MM.1S (cell line): Measurements from ENCODE around the gene NDUFS8.

Experiments used
- EZH2 ChIP-seq: fragments of 300-600 bp; sonication (generic); optimal IDR thresholded peaks from 2 replicates; pipeline ENCODE3; 2017; ENCODE audit warnings: low read depth, mild to moderate bottlenecking, antibody characterized with exemption, low read length, mixed read lengths
- TF ChIP-seq, protein P1 (sequence below): fragments of 300-600 bp; sonication (generic); IDR thresholded peaks from 2 replicates; pipeline ENCODE4 v1.5.1; 2016; ENCODE audit warnings: antibody characterized with exemption, low read length, mixed read lengths

DNA sequence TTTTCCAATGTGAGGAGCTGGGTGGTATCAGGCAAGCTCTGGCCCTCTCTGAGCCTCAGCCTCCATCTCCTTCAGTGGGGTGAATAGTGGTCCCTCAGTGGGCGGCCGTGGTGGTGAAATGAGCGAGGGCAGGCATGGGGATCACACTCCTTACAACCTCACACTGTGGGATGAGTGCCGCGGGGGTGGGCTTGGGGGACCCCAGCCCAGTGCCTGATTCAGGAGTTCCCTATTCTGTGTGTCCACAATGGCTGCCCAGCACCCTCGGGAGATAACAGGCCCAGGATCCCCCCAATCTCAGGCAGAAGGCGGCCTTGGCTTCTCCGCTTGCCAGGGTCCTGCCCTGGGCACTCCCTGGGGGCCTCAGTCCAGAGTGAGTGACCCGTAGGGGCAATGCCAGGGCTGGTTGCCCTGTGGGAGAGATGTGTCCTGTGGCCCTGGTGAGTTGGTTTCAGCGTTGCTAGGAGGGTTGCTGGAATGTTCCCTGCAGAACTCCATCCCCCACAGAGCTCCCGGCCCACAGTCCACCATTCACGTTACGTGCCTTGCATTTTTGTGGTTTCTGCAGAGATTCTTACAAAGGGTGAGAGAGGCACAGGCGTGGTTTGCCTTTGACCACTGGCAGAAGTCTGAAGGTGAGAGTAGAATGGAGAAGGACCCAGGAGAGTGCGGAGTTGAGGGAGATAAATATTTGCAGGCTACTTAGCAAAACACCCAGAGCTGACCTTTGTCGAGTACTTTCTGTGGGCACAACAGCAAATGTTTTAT is 17.5 kb upstream of the NDUFS8 start:
- TF ChIP-seq, protein P1, sequence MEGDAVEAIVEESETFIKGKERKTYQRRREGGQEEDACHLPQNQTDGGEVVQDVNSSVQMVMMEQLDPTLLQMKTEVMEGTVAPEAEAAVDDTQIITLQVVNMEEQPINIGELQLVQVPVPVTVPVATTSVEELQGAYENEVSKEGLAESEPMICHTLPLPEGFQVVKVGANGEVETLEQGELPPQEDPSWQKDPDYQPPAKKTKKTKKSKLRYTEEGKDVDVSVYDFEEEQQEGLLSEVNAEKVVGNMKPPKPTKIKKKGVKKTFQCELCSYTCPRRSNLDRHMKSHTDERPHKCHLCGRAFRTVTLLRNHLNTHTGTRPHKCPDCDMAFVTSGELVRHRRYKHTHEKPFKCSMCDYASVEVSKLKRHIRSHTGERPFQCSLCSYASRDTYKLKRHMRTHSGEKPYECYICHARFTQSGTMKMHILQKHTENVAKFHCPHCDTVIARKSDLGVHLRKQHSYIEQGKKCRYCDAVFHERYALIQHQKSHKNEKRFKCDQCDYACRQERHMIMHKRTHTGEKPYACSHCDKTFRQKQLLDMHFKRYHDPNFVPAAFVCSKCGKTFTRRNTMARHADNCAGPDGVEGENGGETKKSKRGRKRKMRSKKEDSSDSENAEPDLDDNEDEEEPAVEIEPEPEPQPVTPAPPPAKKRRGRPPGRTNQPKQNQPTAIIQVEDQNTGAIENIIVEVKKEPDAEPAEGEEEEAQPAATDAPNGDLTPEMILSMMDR, result no peak
- no peak for TF ChIP-seq EZH2
